Stimulated activated CD8-positive, alpha-beta memory T cell treated with anti-CD3 and anti-CD28 coated beads, Interleukin-4, amount 100 ng/mL, for 4 hours (primary cell): ENCODE results near the gene MAGI1.
"Not testable (repeated sequence)": the region's sequence is repeated elsewhere in the genome, so short reads cannot be mapped to it uniquely, and the experiment has no call there.

Experiments used
- DNase-seq, 2 donors: peaks; one replicate each; pipeline ENCODE4 v3.0.0-alpha.2; 2020; ENCODE audit warnings: low read depth in 2 of 2, low spot score in 1 of 2

MAGI1 gene

GRCh38 chr3:65912647-65913046 lies 126.1 kb downstream of the MAGI1 start:
- DNase-seq, result no peak

GRCh38 chr3:65908588-65908987 lies 130.1 kb downstream of the MAGI1 start:
- no peak for DNase-seq

- no peak for DNase-seq
Measured at GRCh38 chr3:65907232-65908130, 131.2 kb downstream of the MAGI1 start.

- DNase-seq, result no peak
Measured at GRCh38 chr3:65905771-65906170, 132.9 kb downstream of the MAGI1 start.

- DNase-seq, result no peak
Measured at GRCh38 chr3:65904016-65904415, 134.7 kb downstream of the MAGI1 start.

- no peak for DNase-seq
Measured at GRCh38 chr3:65902304-65902793, 136.4 kb downstream of the MAGI1 start.

GRCh38 chr3:65901226-65901625 lies 137.5 kb downstream of the MAGI1 start:
- DNase-seq, result no peak

GRCh38 chr3:65899226-65899625 lies 139.5 kb downstream of the MAGI1 start:
- no peak for DNase-seq

- DNase-seq, result no peak
Measured at GRCh38 chr3:65897766-65898165, 141.0 kb downstream of the MAGI1 start.

GRCh38 chr3:65896321-65896720 lies 142.4 kb downstream of the MAGI1 start:
- no peak for DNase-seq

- no peak for DNase-seq
Measured at GRCh38 chr3:65894679-65895453, 143.9 kb downstream of the MAGI1 start.

- no peak for DNase-seq
Measured at GRCh38 chr3:65894126-65894525, 144.6 kb downstream of the MAGI1 start.

GRCh38 chr3:65893631-65894030 lies 145.1 kb downstream of the MAGI1 start:
- DNase-seq, result no peak

- not testable (repeated sequence) for DNase-seq
Measured at GRCh38 chr3:65891477-65891876, 147.2 kb downstream of the MAGI1 start.

GRCh38 chr3:65890328-65890727 lies 148.4 kb downstream of the MAGI1 start:
- DNase-seq, result no peak

- DNase-seq, result no peak
Measured at GRCh38 chr3:65889707-65890099, 149.0 kb downstream of the MAGI1 start.

GRCh38 chr3:65888980-65889706 lies 149.6 kb downstream of the MAGI1 start:
- DNase-seq, result no peak

GRCh38 chr3:65888196-65888595 lies 150.5 kb downstream of the MAGI1 start:
- DNase-seq, result no peak

- no peak for DNase-seq
Measured at GRCh38 chr3:65886391-65886790, 152.3 kb downstream of the MAGI1 start.

GRCh38 chr3:65884071-65884470 lies 154.6 kb downstream of the MAGI1 start:
- DNase-seq, result no peak

- DNase-seq, result no peak
Measured at GRCh38 chr3:65883613-65884012, 155.1 kb downstream of the MAGI1 start.
